Activated CD8-positive, alpha-beta memory T cell treated with anti-CD3 and anti-CD28 coated beads for 4 hours (primary cell): ENCODE measurements around the gene PAX6.

ENCODE experiments used
- DNase-seq, 2 donors: peaks; one replicate each; pipeline ENCODE4 v3.0.0-alpha.2; 2020; ENCODE audit warnings: low read depth in 2 of 2

The PAX6 gene

DNA sequence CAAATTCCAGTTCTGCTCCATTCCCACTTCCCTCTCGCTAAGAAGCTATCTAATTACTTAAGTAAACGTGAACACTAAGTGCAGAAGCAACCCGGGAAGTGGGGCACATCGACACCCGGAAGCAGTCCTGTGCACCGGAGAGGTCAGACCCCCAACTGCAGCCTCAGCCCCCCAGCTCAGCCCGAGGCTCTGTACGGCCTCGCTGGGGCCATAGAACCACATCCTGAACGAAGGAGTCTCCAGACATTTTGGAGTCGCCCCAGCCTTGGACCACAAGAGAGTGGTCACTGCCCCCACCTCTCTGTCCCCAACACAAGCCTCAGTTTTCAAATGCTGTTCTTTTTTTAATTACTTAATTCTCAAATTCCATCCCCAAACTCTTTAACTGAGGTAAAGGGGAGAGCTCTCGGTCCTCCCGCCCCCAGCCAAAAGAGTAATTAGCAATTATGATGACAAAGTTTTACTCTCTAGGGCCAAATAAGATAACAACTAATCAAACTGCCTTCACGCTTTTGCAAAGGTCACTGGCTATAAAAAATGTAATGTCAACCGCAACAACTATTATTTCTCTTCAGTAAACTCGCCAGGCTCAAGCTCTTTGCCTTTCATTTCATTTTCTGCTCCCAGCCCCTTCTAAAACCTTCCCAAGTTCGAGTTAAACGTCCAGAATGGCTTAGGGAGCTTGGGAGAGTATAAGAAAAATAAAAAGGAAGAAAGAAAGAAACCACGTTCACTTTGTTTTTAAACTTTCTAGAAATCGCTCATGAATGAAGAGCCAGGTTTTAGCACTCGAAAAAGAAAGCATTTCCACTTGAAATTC is 2.2 kb downstream of the PAX6 start:
- no peak for DNase-seq

DNA sequence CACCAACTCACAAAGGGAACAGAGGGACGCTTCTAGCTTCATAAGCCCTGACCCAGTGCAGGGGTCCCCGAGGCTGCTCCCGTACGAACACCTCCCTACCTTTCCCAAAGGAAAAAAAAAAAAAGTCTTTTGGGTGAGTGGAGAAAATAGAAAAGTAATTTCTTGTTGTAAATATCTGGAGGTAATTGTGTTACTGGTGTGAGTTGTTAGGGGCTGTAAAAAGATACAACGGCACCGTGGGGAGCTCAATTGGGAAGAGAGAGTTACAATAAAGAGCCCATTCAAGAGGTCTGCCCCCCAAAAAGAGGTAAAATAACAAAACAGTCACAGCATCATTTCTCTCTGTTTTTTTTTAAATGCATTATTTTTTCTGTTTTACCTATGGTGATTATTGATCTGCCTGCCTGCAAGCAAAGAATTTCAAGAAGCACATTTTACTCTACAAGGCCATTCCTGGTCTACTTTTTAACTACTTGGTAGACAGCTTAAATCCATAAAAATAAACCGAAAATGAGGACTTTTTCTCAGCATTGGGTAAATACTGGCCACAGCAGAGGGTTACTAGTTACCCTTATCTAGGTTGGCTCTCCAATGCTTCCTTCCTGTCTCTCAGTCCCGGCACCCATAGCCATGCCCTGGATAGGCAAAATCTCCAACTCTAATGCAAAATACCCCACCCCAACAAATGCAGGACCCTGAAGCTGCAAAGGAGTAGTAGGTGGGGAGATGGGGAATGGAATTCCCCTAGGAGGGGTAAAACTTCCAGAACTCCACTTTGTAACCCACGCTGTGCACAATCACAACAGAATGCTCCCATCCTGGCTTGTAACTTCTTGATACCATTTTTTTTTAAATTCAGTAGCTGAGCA is 3.1 kb downstream of the PAX6 start:
- DNase-seq, result no peak

GRCh38 chr11:31806928-31807798 is 4.0 kb downstream of the PAX6 start:
- DNase-seq, result no peak

- DNase-seq, result no peak
Measured at GRCh38 chr11:31806186-31806927, 4.8 kb downstream of the PAX6 start.

DNA sequence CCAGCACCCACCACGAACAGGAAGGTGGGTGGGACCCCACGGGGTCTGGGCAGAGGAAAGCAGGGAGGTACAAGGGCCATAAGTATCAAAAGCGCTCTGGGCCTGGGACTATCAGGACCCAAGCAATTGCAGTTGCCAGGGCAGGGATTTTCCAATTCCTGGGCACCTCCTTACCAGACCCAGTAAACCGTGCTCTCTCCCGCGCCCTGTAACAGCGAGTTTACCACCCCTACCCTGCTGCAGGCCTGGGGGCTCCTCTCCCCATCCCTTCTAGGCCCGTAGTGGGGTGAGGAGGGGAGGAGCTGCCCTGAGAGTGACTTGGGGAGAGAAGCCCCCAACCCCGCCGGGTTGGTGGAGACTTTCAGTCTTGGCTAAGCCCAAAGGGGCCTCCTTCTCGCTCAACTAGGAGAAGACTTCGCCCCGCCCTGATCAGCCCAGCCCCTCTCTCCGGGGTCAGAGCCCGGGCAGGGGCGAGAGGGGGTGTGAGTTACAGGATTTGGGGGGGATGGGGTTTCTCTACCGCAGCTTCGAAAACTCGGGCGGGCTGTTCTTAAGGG is 5.4 kb downstream of the PAX6 start:
- DNase-seq, result no peak

DNA sequence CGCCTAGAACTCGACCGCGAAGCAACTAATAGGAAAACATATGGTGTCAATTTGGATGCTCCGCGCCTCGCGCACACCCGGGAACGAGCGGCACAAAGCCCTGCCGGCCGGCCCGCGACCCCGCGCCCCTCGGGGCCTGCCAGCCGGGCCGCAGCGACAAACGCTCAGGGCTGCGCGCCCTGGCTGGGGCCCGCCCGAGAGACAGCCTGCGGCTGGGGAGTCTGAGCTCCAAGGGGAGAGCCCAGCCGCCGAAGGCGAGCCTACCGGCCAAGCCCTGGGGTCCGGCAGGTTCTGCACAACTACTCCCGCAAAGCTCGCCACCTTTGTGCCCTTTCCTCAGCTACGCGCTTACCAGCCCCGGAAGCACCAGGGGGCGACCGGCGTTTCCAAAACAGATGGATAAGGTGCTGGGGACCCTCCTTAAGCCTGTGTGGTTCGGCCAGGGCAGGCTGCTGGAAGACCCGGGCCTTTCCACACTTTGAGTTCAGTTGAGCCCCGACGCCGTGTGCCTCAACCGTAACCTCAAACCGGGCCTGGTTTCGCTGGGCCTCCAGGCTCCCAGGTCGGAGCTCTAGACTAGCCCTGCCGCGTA is 6.0 kb downstream of the PAX6 start:
- no peak for DNase-seq

GRCh38 chr11:31804312-31805036 is 6.6 kb downstream of the PAX6 start:
- DNase-seq, result no peak

DNA sequence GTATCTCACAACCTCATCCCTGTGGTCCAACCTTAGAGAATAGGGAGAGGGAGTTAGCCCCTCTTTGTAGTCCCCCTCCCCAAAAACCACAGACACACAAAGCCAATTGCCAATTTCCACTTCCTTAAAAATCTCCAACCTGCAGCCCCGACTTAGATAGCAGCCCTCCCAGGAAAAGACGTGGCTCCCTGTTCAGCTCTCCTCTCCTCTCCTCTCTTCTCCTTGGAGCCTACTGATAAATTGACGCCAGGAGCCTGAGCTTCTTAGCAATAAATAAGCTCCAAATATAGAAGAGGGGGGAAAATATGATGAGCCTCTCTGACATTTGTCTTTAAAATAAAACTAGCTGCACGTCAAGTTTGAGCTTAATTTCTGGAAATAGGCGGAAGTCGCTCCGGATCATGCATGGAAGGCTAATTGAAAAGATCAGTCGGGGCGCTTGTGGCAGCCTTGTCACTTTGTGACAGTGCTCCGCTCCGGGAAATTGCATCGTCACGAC is 7.3 kb downstream of the PAX6 start:
- DNase-seq, result no peak

DNA sequence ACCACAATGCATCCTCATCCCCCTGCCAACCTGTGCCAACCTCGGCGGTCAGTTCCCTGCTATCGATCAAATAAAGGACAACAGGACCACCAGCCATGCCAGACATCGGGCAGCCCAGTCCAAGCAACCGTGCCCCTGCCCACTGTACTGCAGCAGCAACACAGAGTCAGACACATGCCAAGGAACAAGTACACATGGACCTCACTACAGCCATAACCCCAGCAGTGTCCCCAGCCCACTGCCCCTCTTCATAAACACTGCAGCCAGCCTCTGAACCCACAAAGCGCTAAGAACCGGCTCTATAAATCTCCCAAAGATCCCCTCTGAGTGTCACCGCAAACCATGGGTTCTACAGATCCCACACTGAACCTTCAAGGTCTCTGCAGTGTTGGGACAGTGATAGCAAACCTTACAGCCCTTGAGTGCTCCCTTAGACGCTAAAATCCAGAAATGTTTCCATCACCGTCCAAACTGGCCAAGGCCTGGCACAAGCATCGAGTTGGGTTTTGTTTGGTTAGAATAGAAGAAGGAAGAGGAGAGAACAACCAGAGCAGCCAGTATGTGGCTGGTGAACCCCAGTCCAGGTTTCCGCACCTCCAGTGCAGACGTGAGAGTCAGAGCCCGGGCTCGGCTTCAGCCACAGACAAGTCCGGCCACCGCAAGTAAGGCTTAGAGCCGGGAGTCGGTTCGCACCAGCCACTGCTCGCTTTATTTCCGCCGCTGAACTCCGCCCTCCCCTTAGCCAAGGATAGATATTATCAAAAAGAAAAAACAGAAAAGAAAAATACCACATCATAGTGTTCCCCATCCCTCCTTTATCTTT is 7.9 kb downstream of the PAX6 start:
- DNase-seq, result no peak

- no peak for DNase-seq
Measured at GRCh38 chr11:31802609-31802989, 8.5 kb downstream of the PAX6 start.

- DNase-seq, result no peak
Measured at GRCh38 chr11:31802000-31802551, 9.0 kb downstream of the PAX6 start.

DNA sequence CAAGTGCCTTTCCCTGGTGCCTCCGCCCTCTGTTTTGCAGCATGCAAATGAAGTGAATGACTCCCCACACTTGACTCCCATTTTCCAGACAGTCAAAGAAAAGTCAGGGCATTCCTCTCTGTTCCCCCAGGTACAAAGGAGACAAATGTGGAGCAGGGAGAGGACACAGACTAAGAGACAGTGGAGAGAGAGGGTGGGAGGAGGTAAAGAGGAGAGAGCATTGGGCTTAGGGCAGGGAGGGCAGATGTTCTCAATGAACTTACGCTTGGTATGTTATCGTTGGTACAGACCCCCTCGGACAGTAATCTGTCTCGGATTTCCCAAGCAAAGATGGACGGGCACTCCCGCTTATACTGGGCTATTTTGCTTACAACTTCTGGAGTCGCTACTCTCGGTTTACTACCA is 9.8 kb downstream of the PAX6 start:
- DNase-seq, result no peak

DNA sequence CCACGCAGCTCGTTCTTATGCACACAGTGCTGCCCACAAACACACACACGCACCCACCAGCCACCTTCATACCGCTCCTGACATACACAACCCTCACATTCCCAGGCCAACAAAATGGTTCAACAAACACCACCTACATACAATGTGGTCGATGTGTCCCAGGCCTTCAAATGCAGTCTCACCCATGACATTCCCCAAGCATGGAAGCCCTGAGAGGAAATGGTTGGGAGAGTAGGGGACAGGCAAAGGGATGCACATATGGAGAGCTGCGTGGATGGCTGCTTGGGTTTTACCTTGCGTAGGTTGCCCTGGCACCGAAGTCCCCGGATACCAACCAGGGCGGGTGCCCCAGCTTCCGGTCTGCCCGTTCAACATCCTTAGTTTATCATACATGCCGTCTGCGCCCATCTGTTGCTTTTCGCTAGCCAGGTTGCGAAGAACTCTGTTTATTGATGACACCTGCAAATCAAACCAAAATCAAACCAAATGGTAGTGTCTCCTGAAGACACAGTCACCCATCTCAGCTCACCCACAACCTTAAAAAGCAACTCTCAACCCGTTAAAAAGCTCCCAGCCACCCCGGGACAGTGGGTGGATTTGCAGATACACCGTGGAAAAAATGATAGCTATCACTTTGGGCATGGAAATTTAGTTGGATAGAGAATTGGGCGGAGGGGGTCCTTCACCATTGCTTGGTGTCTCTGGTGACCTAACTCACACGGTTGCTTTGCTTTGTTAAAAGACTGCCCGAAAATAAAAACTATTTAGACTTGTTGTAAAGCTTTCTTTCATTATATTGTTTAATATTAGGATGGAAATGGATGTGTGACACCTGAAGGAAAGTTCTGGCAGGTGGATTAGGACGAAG is 10.5 kb downstream of the PAX6 start:
- DNase-seq, result no peak

- DNase-seq, result no peak
Measured at GRCh38 chr11:31799435-31800397, 11.4 kb downstream of the PAX6 start.

DNA sequence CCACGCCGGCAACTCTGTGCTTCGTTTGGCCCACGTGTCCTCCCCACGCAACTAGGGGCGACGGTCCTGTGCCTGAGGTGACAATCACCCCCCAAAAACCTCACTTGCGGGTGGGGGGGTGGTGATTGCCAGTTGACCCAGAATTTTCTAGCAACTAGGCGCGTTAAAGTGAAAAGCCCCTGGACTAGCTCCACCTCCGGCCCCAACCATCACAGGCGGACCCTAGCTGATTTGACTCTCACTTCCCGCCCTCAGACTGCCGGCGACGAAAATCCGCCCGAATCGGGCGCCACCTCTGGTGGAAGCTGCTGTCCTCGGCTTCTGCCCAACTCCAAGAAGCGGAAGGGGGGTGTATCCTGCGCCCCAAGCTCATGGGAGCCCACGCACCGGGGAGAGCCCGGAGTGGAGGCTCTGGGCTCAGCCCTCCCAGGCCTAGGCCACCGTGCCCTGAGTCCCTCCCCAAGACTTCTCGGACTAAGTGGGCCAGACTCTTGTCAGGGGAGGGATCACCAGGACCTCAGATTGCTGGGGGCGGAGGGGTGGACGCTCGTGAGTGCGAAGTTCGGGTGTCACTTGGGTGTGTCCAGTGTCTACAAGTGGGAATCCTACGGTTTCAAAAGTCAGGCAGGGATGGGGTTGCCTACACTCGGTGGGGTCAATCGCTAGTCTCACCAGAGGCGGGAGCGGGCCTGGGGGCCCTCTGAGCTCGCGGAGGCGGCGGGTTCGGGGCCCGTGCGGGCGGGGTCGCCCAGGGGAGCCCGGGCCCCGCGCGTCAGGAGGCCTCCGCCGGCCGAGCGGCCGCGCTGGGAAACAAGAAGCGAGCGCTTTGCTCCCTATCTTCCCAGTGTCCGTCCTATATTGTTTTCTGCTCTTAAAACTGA is 12.3 kb downstream of the PAX6 start:
- no peak for DNase-seq
